ENCODE results near the gene CCDC15.

CCDC15 gene

DNA sequence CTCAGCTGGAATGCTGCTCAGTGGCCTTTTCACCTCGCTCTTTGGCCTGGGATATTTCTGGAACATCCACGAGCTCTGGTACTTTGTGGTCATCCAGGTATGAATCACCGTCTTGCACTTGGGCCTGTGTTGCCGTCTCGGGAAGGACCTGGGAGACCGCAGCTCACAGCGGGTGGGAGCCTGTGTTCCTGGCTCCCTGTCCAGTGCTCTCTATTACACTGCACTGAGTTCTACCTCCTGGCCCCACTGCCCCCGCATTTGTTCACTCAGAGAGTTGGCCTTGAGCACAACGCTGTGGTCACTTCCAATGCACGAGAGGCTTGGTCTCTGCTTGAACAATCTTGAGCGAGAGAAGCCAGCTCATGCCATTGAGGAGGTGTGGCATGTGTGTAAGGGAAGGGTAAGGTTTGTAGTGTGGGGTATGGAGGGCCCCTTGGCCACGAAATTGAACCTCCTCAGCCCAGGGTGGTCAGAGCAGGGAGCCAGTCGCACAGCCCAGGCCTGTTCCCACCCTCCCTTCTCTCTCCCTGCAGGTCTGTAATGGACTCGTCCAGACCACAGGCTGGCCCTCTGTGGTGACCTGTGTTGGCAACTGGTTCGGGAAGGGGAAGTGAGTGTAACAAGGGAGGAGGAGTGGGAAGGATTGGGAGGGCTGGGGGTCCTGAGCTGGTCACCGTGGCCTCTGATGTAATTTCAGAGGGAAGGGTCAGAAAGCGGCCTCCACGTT is 125.3 kb downstream of the CCDC15 start:
- DNase-seq = no peak
- CTCF ChIA-PET = interaction anchor here (1.4 to 2.5 kb wide), 3 partner anchors 10 to 21 kb away, joined by 3 to 7 read pairs (median 4); partner anchors contain the start of gene SLC37A2
- 91% methylated on average over 13 of the region's 18 CpGs for WGBS (ENCODE audit: insufficient coverage)
- Histone ChIP-seq H3K36me3 (ENCODE audit: control insufficient read depth in 4 of 4, insufficient read depth in 4 of 4, low read length in 3 of 4) (no peaks in the 10 kb centered on the region), H3K4me3 (ENCODE audit: control insufficient read depth in 1 of 7, extremely low read depth in 1 of 7, insufficient read depth in 4 of 7, low read depth in 2 of 7, low read length in 6 of 7) (no peak overlapping the region), H3K27me3 (replicated peaks in 2 of 5; ENCODE audit: control insufficient read depth in 4 of 5, insufficient read depth in 5 of 5, low read length in 4 of 5) (peaks cover 0 to 2% (median 0%) of the 10 kb centered on the region in 5 experiments), H3K9me3 (ENCODE audit: control extremely low read depth in 1 of 5, control insufficient read depth in 4 of 5, insufficient read depth in 2 of 5, low read depth in 1 of 5, low read length in 4 of 5) (no peaks in the 10 kb centered on the region), H3K4me1 (ENCODE audit: control extremely low read depth in 1 of 4, control insufficient read depth in 4 of 4, insufficient read depth in 4 of 4, low read length in 3 of 4) (peaks cover 0 to 6% (median 0%) of the 10 kb centered on the region in 4 experiments), H3K27ac (ENCODE audit: insufficient read depth in 1 of 2, low read depth in 1 of 2, low read length in 2 of 2, poor library complexity in 1 of 2, severe bottlenecking in 2 of 2) (no peak overlapping the region)
- POLR2A ChIA-PET = no interaction called here

DNA sequence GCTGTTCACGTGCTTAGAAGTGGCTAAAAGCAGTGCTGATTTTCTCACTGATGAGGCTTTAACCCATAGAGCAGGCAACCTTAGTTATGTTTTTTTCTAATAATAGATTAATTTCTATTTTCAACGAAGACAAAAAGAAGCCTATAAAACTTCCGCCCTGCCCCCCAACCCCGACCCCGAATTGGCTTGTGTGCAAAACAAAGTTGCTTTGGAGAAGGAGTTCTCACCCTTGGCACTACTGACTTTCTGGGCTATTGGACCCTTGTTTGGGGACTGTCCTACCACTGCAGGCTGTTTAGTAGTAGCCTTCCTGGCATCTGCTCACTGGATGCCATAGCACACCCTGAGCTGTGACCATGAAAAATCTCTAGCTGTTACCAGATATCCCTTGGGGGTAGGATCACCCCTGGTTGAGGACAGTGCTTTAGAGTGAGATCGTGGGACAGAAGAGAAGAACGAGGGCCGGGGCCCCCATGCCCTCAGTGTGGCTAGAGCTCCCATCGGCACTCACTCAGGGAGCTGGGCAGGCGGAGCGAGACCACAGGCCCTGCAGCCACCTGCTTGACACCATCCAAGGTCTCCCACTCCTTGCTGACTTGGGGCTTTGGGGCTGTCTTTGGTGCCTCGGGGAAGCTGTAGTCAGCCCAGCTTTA is 126.0 kb downstream of the CCDC15 start:
- H3K9me3 ChIP-seq (ENCODE audit: control extremely low read depth in 1 of 5, control insufficient read depth in 4 of 5, insufficient read depth in 2 of 5, low read depth in 1 of 5, low read length in 4 of 5) = no peaks in the 10 kb centered on the region
- H3K4me1 ChIP-seq (ENCODE audit: control extremely low read depth in 1 of 4, control insufficient read depth in 4 of 4, insufficient read depth in 4 of 4, low read length in 3 of 4) = peaks cover 0 to 6% (median 0%) of the 10 kb centered on the region in 4 experiments
- POLR2A ChIA-PET = no interaction called here
- no peak overlapping the region for H3K4me3 ChIP-seq (ENCODE audit: control insufficient read depth in 1 of 7, extremely low read depth in 1 of 7, insufficient read depth in 4 of 7, low read depth in 2 of 7, low read length in 6 of 7)
- peaks cover 0 to 2% (median 0%) of the 10 kb centered on the region in 5 experiments for H3K27me3 ChIP-seq (replicated peaks in 2 of 5; ENCODE audit: control insufficient read depth in 4 of 5, insufficient read depth in 5 of 5, low read length in 4 of 5)
- no peak for DNase-seq
- no peak overlapping the region for H3K27ac ChIP-seq (ENCODE audit: insufficient read depth in 1 of 2, low read depth in 1 of 2, low read length in 2 of 2, poor library complexity in 1 of 2, severe bottlenecking in 2 of 2)
- 98% methylated on average over 10 of the region's 12 CpGs for WGBS (ENCODE audit: insufficient coverage)
- H3K36me3 ChIP-seq (ENCODE audit: control insufficient read depth in 4 of 4, insufficient read depth in 4 of 4, low read length in 3 of 4) = no peaks in the 10 kb centered on the region
- CTCF ChIA-PET = interaction anchor here (1.3 to 2.5 kb wide), 4 partner anchors 10 to 62 kb away, joined by 3 to 7 read pairs (median 4); partner anchors contain the start of gene SLC37A2

DNA sequence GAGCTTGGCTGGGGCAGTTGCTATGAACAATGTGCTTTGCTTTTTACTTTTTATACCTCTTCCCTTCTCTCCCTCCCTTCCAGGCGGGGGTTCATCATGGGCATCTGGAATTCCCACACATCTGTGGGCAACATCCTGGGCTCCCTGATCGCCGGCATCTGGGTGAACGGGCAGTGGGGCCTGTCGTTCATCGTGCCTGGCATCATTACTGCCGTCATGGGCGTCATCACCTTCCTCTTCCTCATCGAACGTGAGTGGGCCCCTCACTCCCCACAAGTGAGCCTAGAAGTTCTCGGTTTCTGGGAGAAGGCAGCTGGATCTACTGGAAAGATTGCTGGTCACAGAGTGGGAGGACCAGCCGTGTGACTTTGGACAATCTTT is 126.5 kb downstream of the CCDC15 start:
- ChIA-PET POLR2A (no interaction called here), CTCF (interaction anchor here (1.3 to 2.5 kb wide), 4 partner anchors 9 to 62 kb away, joined by 3 to 7 read pairs (median 4); partner anchors contain the start of gene SLC37A2)
- no peak overlapping the region for H3K27ac ChIP-seq (ENCODE audit: insufficient read depth in 1 of 2, low read depth in 1 of 2, low read length in 2 of 2, poor library complexity in 1 of 2, severe bottlenecking in 2 of 2)
- DNase-seq = no peak
- H3K9me3 ChIP-seq (ENCODE audit: control extremely low read depth in 1 of 5, control insufficient read depth in 4 of 5, insufficient read depth in 2 of 5, low read depth in 1 of 5, low read length in 4 of 5) = no peaks in the 10 kb centered on the region
- no peak overlapping the region for H3K4me3 ChIP-seq (ENCODE audit: control insufficient read depth in 1 of 7, extremely low read depth in 1 of 7, insufficient read depth in 4 of 7, low read depth in 2 of 7, low read length in 6 of 7)
- 97% methylated on average over 10 of the region's 12 CpGs for WGBS (ENCODE audit: insufficient coverage)
- H3K36me3 ChIP-seq (ENCODE audit: control insufficient read depth in 4 of 4, insufficient read depth in 4 of 4, low read length in 3 of 4) = no peaks in the 10 kb centered on the region
- peaks cover 0 to 6% (median 0%) of the 10 kb centered on the region in 4 experiments for H3K4me1 ChIP-seq (ENCODE audit: control extremely low read depth in 1 of 4, control insufficient read depth in 4 of 4, insufficient read depth in 4 of 4, low read length in 3 of 4)
- peaks cover 0 to 2% (median 0%) of the 10 kb centered on the region in 5 experiments for H3K27me3 ChIP-seq (replicated peaks in 2 of 5; ENCODE audit: control insufficient read depth in 4 of 5, insufficient read depth in 5 of 5, low read length in 4 of 5)

DNA sequence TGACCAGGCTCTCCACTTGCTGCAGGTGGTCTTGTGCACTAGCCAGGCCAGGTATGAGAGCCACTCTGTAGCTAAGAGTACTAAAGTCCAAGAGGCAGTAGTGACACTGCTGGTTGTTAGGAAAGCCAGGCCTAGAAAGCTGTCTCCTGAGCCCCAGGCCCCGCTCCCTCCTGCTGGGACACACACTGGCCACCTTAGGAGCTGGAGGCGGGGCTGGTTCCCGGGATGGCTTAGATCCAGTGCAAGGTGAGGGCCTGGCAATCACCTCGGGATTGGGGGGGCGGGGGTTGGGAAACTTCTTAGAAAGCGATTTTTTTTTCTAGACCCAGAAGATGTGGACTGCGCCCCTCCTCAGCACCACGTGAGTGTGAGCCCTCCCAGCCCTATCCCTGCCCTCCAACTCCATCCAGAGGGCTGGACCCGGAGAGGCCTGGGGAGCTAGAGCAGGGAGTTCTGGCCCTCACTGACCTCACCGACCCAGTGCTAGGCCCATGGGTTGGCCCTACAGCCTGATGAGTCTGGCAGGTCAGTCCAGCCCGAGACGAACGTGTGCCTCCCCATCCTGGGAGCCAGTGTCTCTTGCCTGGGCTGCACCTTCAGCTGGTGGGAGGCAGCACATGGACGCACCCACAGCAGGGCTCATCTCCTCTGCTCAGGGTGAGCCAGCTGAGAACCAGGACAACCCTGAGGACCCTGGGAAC is 127.2 kb downstream of the CCDC15 start:
- no peak for DNase-seq
- Histone ChIP-seq H3K27ac (ENCODE audit: insufficient read depth in 1 of 2, low read depth in 1 of 2, low read length in 2 of 2, poor library complexity in 1 of 2, severe bottlenecking in 2 of 2) (no peak overlapping the region), H3K4me1 (ENCODE audit: control extremely low read depth in 1 of 4, control insufficient read depth in 4 of 4, insufficient read depth in 4 of 4, low read length in 3 of 4) (peaks cover 0 to 6% (median 0%) of the 10 kb centered on the region in 4 experiments), H3K36me3 (ENCODE audit: control insufficient read depth in 4 of 4, insufficient read depth in 4 of 4, low read length in 3 of 4) (no peaks in the 10 kb centered on the region), H3K4me3 (ENCODE audit: control insufficient read depth in 1 of 7, extremely low read depth in 1 of 7, insufficient read depth in 4 of 7, low read depth in 2 of 7, low read length in 6 of 7) (no peak overlapping the region), H3K9me3 (ENCODE audit: control extremely low read depth in 1 of 5, control insufficient read depth in 4 of 5, insufficient read depth in 2 of 5, low read depth in 1 of 5, low read length in 4 of 5) (no peaks in the 10 kb centered on the region), H3K27me3 (replicated peaks in 2 of 5; ENCODE audit: control insufficient read depth in 4 of 5, insufficient read depth in 5 of 5, low read length in 4 of 5) (no peaks in the 10 kb centered on the region)
- CTCF ChIA-PET = interaction anchor here (1.3 to 1.4 kb wide), 2 partner anchors 18 to 61 kb away, joined by 3 to 4 read pairs; partner anchors contain the start of gene SLC37A2
- POLR2A ChIA-PET = no interaction called here
- WGBS (ENCODE audit: insufficient coverage) = 93% methylated on average over 13 of the region's 14 CpGs

DNA sequence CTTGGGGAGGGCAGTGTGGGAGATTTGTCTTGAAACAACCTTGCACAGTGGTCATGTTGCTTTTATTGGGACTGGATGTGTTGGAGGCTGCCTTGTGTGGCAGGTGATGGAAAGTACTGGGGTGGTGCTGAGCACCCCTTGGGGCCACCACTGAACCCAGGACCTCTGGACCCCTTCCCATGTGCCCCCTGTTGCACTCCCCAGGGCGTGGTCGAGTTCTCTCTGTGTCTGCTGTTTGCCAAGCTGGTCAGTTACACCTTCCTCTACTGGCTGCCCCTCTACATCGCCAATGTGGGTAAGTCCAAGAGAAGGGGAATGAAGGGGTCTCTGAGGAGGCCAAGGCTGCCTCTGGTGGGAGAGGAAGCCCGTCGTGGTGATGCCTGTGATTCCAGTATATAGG is 128.0 kb downstream of the CCDC15 start:
- no peak overlapping the region for H3K27ac ChIP-seq (ENCODE audit: insufficient read depth in 1 of 2, low read depth in 1 of 2, low read length in 2 of 2, poor library complexity in 1 of 2, severe bottlenecking in 2 of 2)
- WGBS (ENCODE audit: insufficient coverage) = 100% methylated on average over 2 of the region's 5 CpGs
- no peaks in the 10 kb centered on the region for H3K36me3 ChIP-seq (ENCODE audit: control insufficient read depth in 4 of 4, insufficient read depth in 4 of 4, low read length in 3 of 4)
- no peak for DNase-seq
- H3K9me3 ChIP-seq (ENCODE audit: control extremely low read depth in 1 of 5, control insufficient read depth in 4 of 5, insufficient read depth in 2 of 5, low read depth in 1 of 5, low read length in 4 of 5) = no peaks in the 10 kb centered on the region
- H3K27me3 ChIP-seq (replicated peaks in 2 of 5; ENCODE audit: control insufficient read depth in 4 of 5, insufficient read depth in 5 of 5, low read length in 4 of 5) = no peaks in the 10 kb centered on the region
- ChIA-PET CTCF (interaction anchor here (1.1 kb wide), 1 partner anchor 13 kb away, joined by 3 read pairs; no protein-coding TSS in a partner anchor), POLR2A (interaction anchor here (0.6 kb wide), 1 partner anchor 940 kb away, joined by 4 read pairs; no protein-coding TSS in a partner anchor)
- peaks cover 0 to 6% (median 0%) of the 10 kb centered on the region in 4 experiments for H3K4me1 ChIP-seq (ENCODE audit: control extremely low read depth in 1 of 4, control insufficient read depth in 4 of 4, insufficient read depth in 4 of 4, low read length in 3 of 4)
- H3K4me3 ChIP-seq (ENCODE audit: control insufficient read depth in 1 of 7, extremely low read depth in 1 of 7, insufficient read depth in 4 of 7, low read depth in 2 of 7, low read length in 6 of 7) = no peak overlapping the region

DNA sequence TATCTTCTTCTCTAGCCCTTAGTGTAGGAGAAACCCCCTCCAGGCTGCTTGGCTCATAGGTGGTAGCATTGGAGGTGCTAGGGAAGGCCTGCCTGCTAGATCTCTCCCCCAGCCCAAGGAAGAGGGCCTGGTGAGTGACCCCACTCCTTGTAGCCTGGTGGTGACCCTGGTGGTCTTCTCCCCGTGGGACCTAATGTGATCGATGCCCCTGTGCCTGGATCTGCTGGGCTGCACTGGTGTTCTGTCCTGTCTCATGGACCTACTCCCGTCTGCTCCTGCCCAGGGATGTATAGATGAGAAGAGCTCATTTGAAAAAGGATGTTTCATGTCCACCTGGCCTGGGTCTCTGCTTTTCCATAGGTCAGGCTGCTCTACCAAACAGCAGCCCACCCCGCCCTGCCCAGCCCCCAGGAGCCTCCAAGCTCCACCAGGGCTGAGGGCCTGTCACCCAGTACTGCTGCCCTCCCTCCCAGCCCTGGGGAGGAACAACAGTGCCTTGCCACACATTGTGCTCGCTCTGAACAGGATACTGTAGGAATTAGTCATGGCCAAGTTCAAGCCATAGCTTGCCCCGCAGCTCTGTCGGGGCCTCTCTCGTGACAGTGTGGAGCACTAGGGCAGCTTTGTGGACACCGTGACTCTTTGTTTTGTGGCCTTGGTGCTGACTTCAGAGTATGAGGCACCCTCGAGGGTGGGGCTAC is 128.8 kb downstream of the CCDC15 start:
- no peak overlapping the region for H3K4me3 ChIP-seq (ENCODE audit: control insufficient read depth in 1 of 7, extremely low read depth in 1 of 7, insufficient read depth in 4 of 7, low read depth in 2 of 7, low read length in 6 of 7)
- WGBS (ENCODE audit: insufficient coverage) = 95% methylated on average over 9 of the region's 10 CpGs
- H3K4me1 ChIP-seq (ENCODE audit: control extremely low read depth in 1 of 4, control insufficient read depth in 4 of 4, insufficient read depth in 4 of 4, low read length in 3 of 4) = peaks cover 0 to 6% (median 0%) of the 10 kb centered on the region in 4 experiments
- CTCF ChIA-PET = interaction anchor here (0.9 to 1.8 kb wide), 5 partner anchors 11 to 58 kb away, joined by 3 to 6 read pairs (median 3); no protein-coding TSS in a partner anchor
- DNase-seq = no peak
- no peaks in the 10 kb centered on the region for H3K27me3 ChIP-seq (replicated peaks in 2 of 5; ENCODE audit: control insufficient read depth in 4 of 5, insufficient read depth in 5 of 5, low read length in 4 of 5)
- H3K9me3 ChIP-seq (ENCODE audit: control extremely low read depth in 1 of 5, control insufficient read depth in 4 of 5, insufficient read depth in 2 of 5, low read depth in 1 of 5, low read length in 4 of 5) = no peaks in the 10 kb centered on the region
- POLR2A ChIA-PET = interaction anchor here (0.6 kb wide), 1 partner anchor 939 kb away, joined by 4 read pairs; no protein-coding TSS in a partner anchor
- no peak overlapping the region for H3K27ac ChIP-seq (ENCODE audit: insufficient read depth in 1 of 2, low read depth in 1 of 2, low read length in 2 of 2, poor library complexity in 1 of 2, severe bottlenecking in 2 of 2)
- no peaks in the 10 kb centered on the region for H3K36me3 ChIP-seq (ENCODE audit: control insufficient read depth in 4 of 4, insufficient read depth in 4 of 4, low read length in 3 of 4)

Data from common myeloid progenitor, CD34-positive (primary cell).